ENCODE data around the gene MMP27. TPM values are rescaled to one million over a fixed set of nuclear protein-coding genes. Genes with fewer than 3 reads are reported as not detected.

The MMP27 gene
- total RNA-seq, 1 experiment from 2014 or later: not detected

GRCh38 chr11:102704841-102705240 is 728 bp downstream of the MMP27 start:
- POLR2A ChIA-PET (ENCODE audit: unreplicated experiment): no interaction called here
- intact Hi-C loops (cut with micrococcal nuclease; ENCODE audit: unreplicated experiment): no loop called here

GRCh38 chr11:102703826-102704493 is 1.6 kb downstream of the MMP27 start:
- POLR2A ChIA-PET (ENCODE audit: unreplicated experiment): no interaction called here
- Histone ChIP-seq H2AFZ (no peak overlapping the region), H3K27me3 (ENCODE audit: insufficient read depth, low read depth) (no peaks in the 10 kb centered on the region), H3K79me2 (ENCODE audit: low read depth) (no peaks in the 10 kb centered on the region), H3K36me3 (ENCODE audit: low read depth) (no peaks in the 10 kb centered on the region), H3K9me2 (ENCODE audit: insufficient read depth) (no peaks in the 10 kb centered on the region), H4K20me1 (ENCODE audit: insufficient read depth) (no peaks in the 10 kb centered on the region), H3K4me3 (no peak overlapping the region), H3K27ac (no peak overlapping the region), H3K4me1 (replicated peaks; ENCODE audit: insufficient read depth) (no peaks in the 10 kb centered on the region), H3K4me2 (no peak overlapping the region), H3F3A (ENCODE audit: insufficient read depth, low read depth) (no peaks in the 10 kb centered on the region), H3K9me3 (ENCODE audit: insufficient read depth, low read depth) (no peaks in the 10 kb centered on the region)
- no peak for DNase-seq
- BruUV-seq (replicated peaks): no TSS peak
- intact Hi-C loops (cut with micrococcal nuclease; ENCODE audit: unreplicated experiment): no loop called here
- TF ChIP-seq EZH2 (IDR thresholded peaks at IDR 0.05; ENCODE audit: low read depth): no peak
- CTCF ChIA-PET: no interaction called here

More at GRCh38 chr11:102704841-102705240, 728 bp downstream of the MMP27 start:
- BruUV-seq (replicated peaks): no TSS peak
- Histone ChIP-seq H3K4me1 (replicated peaks; ENCODE audit: insufficient read depth) (no peaks in the 10 kb centered on the region), H3K9me3 (ENCODE audit: insufficient read depth, low read depth) (no peaks in the 10 kb centered on the region), H3K27ac (no peak overlapping the region), H3K27me3 (ENCODE audit: insufficient read depth, low read depth) (no peaks in the 10 kb centered on the region), H4K20me1 (ENCODE audit: insufficient read depth) (no peaks in the 10 kb centered on the region), H3K4me2 (no peak overlapping the region; the same call in 1 of the 2 replicates), H3K4me3 (no peak overlapping the region), H3K9me2 (ENCODE audit: insufficient read depth) (no peaks in the 10 kb centered on the region), H2AFZ (no peak overlapping the region), H3F3A (ENCODE audit: insufficient read depth, low read depth) (no peaks in the 10 kb centered on the region), H3K36me3 (ENCODE audit: low read depth) (no peaks in the 10 kb centered on the region), H3K79me2 (ENCODE audit: low read depth) (no peaks in the 10 kb centered on the region)
- CTCF ChIA-PET: no interaction called here
- DNase-seq: no peak
- TF ChIP-seq EZH2 (IDR thresholded peaks at IDR 0.05; ENCODE audit: low read depth) (no peak), CTCF (conservative IDR thresholded peaks at IDR 0.05) (no peak)

GRCh38 chr11:102695201-102695600 is 10.4 kb downstream of the MMP27 start:
- Histone ChIP-seq H3K4me1 (replicated peaks; ENCODE audit: insufficient read depth) (no peaks in the 10 kb centered on the region), H3K9me2 (ENCODE audit: insufficient read depth) (no peaks in the 10 kb centered on the region), H3K27me3 (ENCODE audit: insufficient read depth, low read depth) (no peaks in the 10 kb centered on the region), H2AFZ (no peak overlapping the region), H3K9me3 (ENCODE audit: insufficient read depth, low read depth) (no peaks in the 10 kb centered on the region; the same call in 1 of the 2 replicates), H3K79me2 (ENCODE audit: low read depth) (no peaks in the 10 kb centered on the region), H3K4me2 (no peak overlapping the region), H3K27ac (no peak overlapping the region), H3K4me3 (no peak overlapping the region), H3K36me3 (ENCODE audit: low read depth) (no peaks in the 10 kb centered on the region), H3F3A (ENCODE audit: insufficient read depth, low read depth) (no peaks in the 10 kb centered on the region), H4K20me1 (ENCODE audit: insufficient read depth) (no peaks in the 10 kb centered on the region)
- CTCF ChIA-PET: no interaction called here
- POLR2A ChIA-PET (ENCODE audit: unreplicated experiment): no interaction called here
- intact Hi-C loops (cut with micrococcal nuclease; ENCODE audit: unreplicated experiment): no loop called here
- no TSS peak for BruUV-seq (replicated peaks)
- no peak for DNase-seq
- TF ChIP-seq EZH2 (IDR thresholded peaks at IDR 0.05; ENCODE audit: low read depth) (no peak), CTCF (conservative IDR thresholded peaks at IDR 0.05) (no peak)

- H2AFZ ChIP-seq: no peak overlapping the region
- no peak overlapping the region for H3K27ac ChIP-seq
- H3F3A ChIP-seq (ENCODE audit: insufficient read depth, low read depth): no peaks in the 10 kb centered on the region
- no peaks in the 10 kb centered on the region for H3K79me2 ChIP-seq (ENCODE audit: low read depth)
- CTCF ChIA-PET: no interaction called here
- no peaks in the 10 kb centered on the region for H3K36me3 ChIP-seq (ENCODE audit: low read depth)
- H3K9me2 ChIP-seq (ENCODE audit: insufficient read depth): no peaks in the 10 kb centered on the region
- no peaks in the 10 kb centered on the region for H3K9me3 ChIP-seq (ENCODE audit: insufficient read depth, low read depth)
- no peak overlapping the region for H3K4me3 ChIP-seq
- no peaks in the 10 kb centered on the region for H4K20me1 ChIP-seq (ENCODE audit: insufficient read depth)
- TF ChIP-seq CTCF (conservative IDR thresholded peaks at IDR 0.05) (no peak), EZH2 (IDR thresholded peaks at IDR 0.05; ENCODE audit: low read depth) (no peak)
- POLR2A ChIA-PET (ENCODE audit: unreplicated experiment): no interaction called here
- DNase-seq: no peak
- no peaks in the 10 kb centered on the region for H3K27me3 ChIP-seq (ENCODE audit: insufficient read depth, low read depth)
- H3K4me1 ChIP-seq (replicated peaks; ENCODE audit: insufficient read depth): no peaks in the 10 kb centered on the region
- H3K4me2 ChIP-seq: no peak overlapping the region
- intact Hi-C loops (cut with micrococcal nuclease; ENCODE audit: unreplicated experiment): no loop called here
- BruUV-seq (replicated peaks): no TSS peak
Measured at GRCh38 chr11:102685754-102686153, 19.8 kb downstream of the MMP27 start.
